Esophagus squamous epithelium (tissue), 4 donors: ENCODE results near the gene LSM3.

Source experiments
- CTCF ChIP-seq, 6 experiments: fragments of 450-650 bp in 4 of 6; fragments of 200-600 bp in 2 of 6; sonication (generic) in 2 of 6; IDR thresholded peaks; one replicate each; pipeline ENCODE4 v1.5.1; 2016 to 2019; ENCODE audit warnings: antibody characterized with exemption in 6 of 6, mild to moderate bottlenecking in 4 of 6, moderate library complexity in 4 of 6
- POLR2A ChIP-seq, 4 donors: fragments of 450-650 bp; IDR thresholded peaks; one replicate each; pipeline ENCODE4 v1.6.1; 2017; ENCODE audit warnings: antibody characterized with exemption in 4 of 4, mild to moderate bottlenecking in 4 of 4, moderate library complexity in 3 of 4

- TF ChIP-seq POLR2A (IDR thresholded peaks at IDR 0.05) = no peak
- no peak for TF ChIP-seq CTCF (IDR thresholded peaks at IDR 0.05)
Observed at GRCh38 chr3:14172496-14172895, 6.1 kb upstream of the LSM3 start.
